H1 (cell line): ENCODE results near the gene NR3C2. TPM values are rescaled to one million over a fixed set of nuclear protein-coding genes. Genes with fewer than 3 reads are reported as not detected.

Source experiments
- CTCF ChIA-PET: fragments of 300-600 bp; sonication (Branson Sonifier 250); formaldehyde crosslinking; loops from one replicate; lab custom pipeline; 2021; ENCODE audit not compliant: partially characterized antibody; lab: Charles Lee
- POLR2A ChIA-PET: fragments of 300-600 bp; sonication (Branson Sonifier 250); formaldehyde crosslinking; loops from one replicate; lab custom pipeline; 2021; ENCODE audit warnings: inconsistent platforms; ENCODE audit not compliant: partially characterized antibody; lab: Charles Lee
- DNase-seq, 2 experiments: peaks; one replicate each; pipeline versions ENCODE4 v3.0.0 to v3.0.0-alpha.2; 2010 to 2022; ENCODE audit warnings: low spot score in 2 of 2, low read depth in 1 of 2, mixed read lengths in 1 of 2
- FAIRE-seq: peaks from 2 replicates; lab custom pipeline; 2011; peaks lifted over from hg19 to GRCh38; lab: Jason Lieb, UNC
- H2AFZ ChIP-seq: 2 replicates; pipeline ENCODE4 v1.8.1; 2012; ENCODE audit warnings: low read length, inconsistent platforms
- H2AK5ac ChIP-seq: 2 replicates; pipeline ENCODE4 v1.6.1; 2013; ENCODE audit warnings: low read depth, low read length
- H2BK120ac ChIP-seq: replicated peaks from 2 replicates; pipeline ENCODE3; 2013; ENCODE audit warnings: low read depth, low read length, inconsistent platforms
- H2BK12ac ChIP-seq: 2 replicates; pipeline ENCODE4 v1.6.1; 2013; ENCODE audit warnings: low read depth, low read length
- H2BK15ac ChIP-seq: 2 replicates; pipeline ENCODE4 v1.6.1; 2013; ENCODE audit warnings: low read length
- H2BK20ac ChIP-seq: 2 replicates; pipeline ENCODE4 v1.6.1; 2013; ENCODE audit warnings: low read length
- H2BK5ac ChIP-seq: 2 replicates; pipeline ENCODE4 v1.6.1; 2013; ENCODE audit warnings: low read depth, low read length
- H3K14ac ChIP-seq: 2 replicates; pipeline ENCODE4 v1.6.1; 2013; ENCODE audit warnings: inconsistent platforms; ENCODE audit not compliant: insufficient read length
- H3K18ac ChIP-seq: 2 replicates; pipeline ENCODE4 v1.6.1; 2013; ENCODE audit warnings: low read length; ENCODE audit errors: extremely low read depth
- H3K23ac ChIP-seq: 2 replicates; pipeline ENCODE4 v1.6.1; 2013; ENCODE audit warnings: inconsistent platforms; ENCODE audit not compliant: insufficient read length
- H3K23me2 ChIP-seq: 2 replicates; pipeline ENCODE4 v1.6.1; 2013; ENCODE audit warnings: low read depth, low read length
- H3K27ac ChIP-seq: 2 replicates; pipeline ENCODE4 v1.6.1; 2011; ENCODE audit warnings: low read depth, low read length, inconsistent platforms
- H3K27me3 ChIP-seq, 4 experiments: replicated peaks in 1 of 4; 1 replicate in 1 of 4; 2 replicates in 3 of 4; pipeline versions ENCODE4 v1.6.1 to v1.8.1; 2011 to 2013; ENCODE audit warnings: low read length in 3 of 4, mild to moderate bottlenecking in 3 of 4, inconsistent platforms in 2 of 4, mixed read lengths in 2 of 4, moderate library complexity in 1 of 4; ENCODE audit not compliant: control insufficient read depth in 3 of 4, insufficient read depth in 3 of 4; ENCODE audit errors: extremely low read depth in 1 of 4
- H3K36me3 ChIP-seq, 4 experiments: 2 replicates each; pipeline versions ENCODE4 v1.6.1 to v1.8.1; 2011 to 2013; ENCODE audit warnings: mild to moderate bottlenecking in 4 of 4, low read length in 3 of 4, moderate library complexity in 2 of 4, control low read depth in 1 of 4, inconsistent platforms in 1 of 4; ENCODE audit not compliant: insufficient read depth in 4 of 4, control insufficient read depth in 2 of 4
- H3K4ac ChIP-seq: replicated peaks from 2 replicates; pipeline ENCODE3; 2013; ENCODE audit warnings: low read length, low read depth, mixed read lengths, inconsistent platforms; ENCODE audit not compliant: insufficient read length
- H3K4me1 ChIP-seq, 4 experiments: replicated peaks in 1 of 4; 1 replicate in 1 of 4; 2 replicates in 3 of 4; pipeline versions ENCODE4 v1.6.1 to v1.8.1; 2011 to 2013; ENCODE audit warnings: low read length in 3 of 4, inconsistent platforms in 2 of 4, mixed read lengths in 1 of 4; ENCODE audit not compliant: insufficient read depth in 4 of 4, control insufficient read depth in 3 of 4
- H3K4me2 ChIP-seq, 2 experiments: 2 replicates each; pipeline versions ENCODE4 v1.6.1 to v1.8.1; 2011 to 2013; ENCODE audit warnings: low read depth in 2 of 2, low read length in 2 of 2, control low read depth in 1 of 2, inconsistent platforms in 1 of 2, mild to moderate bottlenecking in 1 of 2; ENCODE audit not compliant: insufficient read depth in 1 of 2
- H3K4me3 ChIP-seq, 4 experiments: fragments of 200-600, 300-600 bp in 1 of 4; sonication (generic), shearing (Covaris generic), sonication (Bioruptor Twin) in 1 of 4; 2 replicates each; pipeline versions ENCODE4 v1.5.1 to v1.8.1; 2011 to 2016; ENCODE audit warnings: low read length in 4 of 4, low read depth in 3 of 4, control low read depth in 2 of 4, inconsistent platforms in 2 of 4, mild to moderate bottlenecking in 2 of 4, mixed read lengths in 1 of 4, moderate library complexity in 1 of 4; ENCODE audit not compliant: insufficient read depth in 2 of 4; ENCODE audit errors: extremely low read depth in 1 of 4
- H3K56ac ChIP-seq: replicated peaks from 2 replicates; pipeline ENCODE3; 2013; ENCODE audit warnings: low read depth, mild to moderate bottlenecking, mixed read lengths, low read length, inconsistent platforms; ENCODE audit not compliant: insufficient read length
- H3K79me1 ChIP-seq: 2 replicates; pipeline ENCODE4 v1.6.1; 2013; ENCODE audit warnings: low read depth, low read length, control low read depth
- H3K79me2 ChIP-seq, 2 experiments: 2 replicates each; pipeline versions ENCODE4 v1.6.1 to v1.8.1; 2012 to 2013; ENCODE audit warnings: low read length in 2 of 2, mild to moderate bottlenecking in 2 of 2, inconsistent platforms in 1 of 2; ENCODE audit not compliant: insufficient read depth in 2 of 2, control insufficient read depth in 1 of 2
- H3K9ac ChIP-seq, 4 experiments: replicated peaks in 1 of 4; 1 replicate in 1 of 4; 2 replicates in 3 of 4; pipeline versions ENCODE4 v1.6.1 to v1.8.1; 2011 to 2013; ENCODE audit warnings: low read depth in 3 of 4, low read length in 3 of 4, control low read depth in 2 of 4, mild to moderate bottlenecking in 2 of 4, moderate library complexity in 2 of 4, inconsistent platforms in 1 of 4; ENCODE audit errors: extremely low read depth in 1 of 4
- H3K9me3 ChIP-seq, 2 experiments: 2 replicates each; pipeline versions ENCODE4 v1.6.1 to v1.8.1; 2012 to 2013; ENCODE audit warnings: mild to moderate bottlenecking in 2 of 2, moderate library complexity in 2 of 2, control low read depth in 1 of 2, inconsistent platforms in 1 of 2, low read depth in 1 of 2, low read length in 1 of 2, mixed read lengths in 1 of 2; ENCODE audit not compliant: insufficient read depth in 2 of 2
- H4K20me1 ChIP-seq, 2 experiments: replicated peaks in 1 of 2; 2 replicates each; pipeline versions ENCODE3 to v1.8.1; 2011 to 2013; ENCODE audit warnings: inconsistent platforms in 2 of 2, low read length in 2 of 2, mild to moderate bottlenecking in 1 of 2; ENCODE audit not compliant: insufficient read depth in 2 of 2, control insufficient read depth in 1 of 2
- H4K5ac ChIP-seq: 2 replicates; pipeline ENCODE4 v1.6.1; 2013; ENCODE audit warnings: low read length, low read depth, mixed read lengths, inconsistent platforms; ENCODE audit not compliant: insufficient read length
- H4K8ac ChIP-seq: 2 replicates; pipeline ENCODE4 v1.8.0; 2013; ENCODE audit warnings: mild to moderate bottlenecking, moderate library complexity, low read length, inconsistent platforms; ENCODE audit not compliant: insufficient read depth; ENCODE audit errors: extremely low read depth
- H4K91ac ChIP-seq: replicated peaks from 2 replicates; pipeline ENCODE3; 2013; ENCODE audit warnings: low read length, mixed read lengths, inconsistent platforms; ENCODE audit not compliant: insufficient read length
- ASH2L ChIP-seq: fragments of 200-600, 300-600 bp; sonication (generic); IDR thresholded peaks from one replicate; pipeline ENCODE4 v1.7.1; 2017; ENCODE audit warnings: low read length
- BACH1 ChIP-seq: IDR thresholded peaks from 2 replicates; pipeline ENCODE4 v1.6.1; 2012; ENCODE audit warnings: low read length, improper control_type of control experiment
- BCL11A ChIP-seq, 2 experiments: IDR thresholded peaks; one replicate each; pipeline ENCODE4 v1.6.1; 2011; ENCODE audit warnings: low read depth in 2 of 2, low read length in 2 of 2, mild to moderate bottlenecking in 2 of 2
- CREB1 ChIP-seq: IDR thresholded peaks from 2 replicates; pipeline ENCODE4 v1.6.1; 2012; ENCODE audit warnings: inconsistent platforms
- CTCF ChIP-seq, 3 experiments: IDR thresholded peaks; 1 replicate in 2 of 3; 2 replicates in 1 of 3; pipeline versions ENCODE4 v1.5.1 to v1.6.1; 2011; ENCODE audit warnings: low read length in 3 of 3, mild to moderate bottlenecking in 3 of 3, inconsistent platforms in 2 of 3, low read depth in 1 of 3, moderate library complexity in 1 of 3; ENCODE audit not compliant: insufficient read depth in 1 of 3; ENCODE audit errors: control extremely low read depth in 1 of 3
- EGR1 ChIP-seq: IDR thresholded peaks from 2 replicates; pipeline ENCODE4 v1.6.1; 2011; ENCODE audit warnings: low read depth, low read length, borderline replicate concordance
- FOSL1 ChIP-seq: IDR thresholded peaks from 2 replicates; pipeline ENCODE4 v1.6.1; 2011; ENCODE audit warnings: mild to moderate bottlenecking, low read depth, low read length, moderate library complexity; ENCODE audit not compliant: insufficient read depth
- GTF2F1 ChIP-seq: IDR thresholded peaks from 2 replicates; pipeline ENCODE4 v1.6.1; 2012; ENCODE audit warnings: low read depth, low read length, improper control_type of control experiment, borderline replicate concordance
- JUND ChIP-seq: IDR thresholded peaks from 2 replicates; pipeline ENCODE4 v1.6.1; 2011; ENCODE audit warnings: mild to moderate bottlenecking, improper control_type of control experiment, low read length
- KDM5A ChIP-seq: fragments of 200-600 bp; IDR thresholded peaks from 2 replicates; pipeline ENCODE4 v1.7.1; 2012; ENCODE audit warnings: mild to moderate bottlenecking, low read length, inconsistent platforms, mixed read lengths
- NANOG ChIP-seq: IDR thresholded peaks from 2 replicates; pipeline ENCODE4 v1.6.1; 2011; ENCODE audit warnings: low read length, low read depth, mild to moderate bottlenecking, inconsistent platforms; ENCODE audit not compliant: insufficient read depth, poor library complexity, severe bottlenecking
- RNF2 ChIP-seq: fragments of 200-900, 300-1000 bp; sonication (generic); IDR thresholded peaks from 2 replicates; pipeline ENCODE4 v1.7.1; 2016; ENCODE audit warnings: borderline replicate concordance, low read depth, mild to moderate bottlenecking, antibody characterized with exemption, low read length; ENCODE audit not compliant: poor library complexity, severe bottlenecking; ENCODE audit errors: missing control alignments
- WGBS, 2 experiments: shearing (Covaris generic) in 1 of 2; methylation state at CpG; one replicate each; pipeline versions ENCODE4 v1.1.6 to v1.1.7; 2013 to 2015; ENCODE audit warnings: low lambda C conversion rate in 2 of 2, mixed read lengths in 2 of 2, inconsistent platforms in 1 of 2, low coverage in 1 of 2, missing lambda C conversion rate in 1 of 2; ENCODE audit not compliant: insufficient replicate concordance in 2 of 2, insufficient coverage in 1 of 2, insufficient read length in 1 of 2; ENCODE audit errors: extremely low coverage in 1 of 2, missing lambda C conversion rate in 1 of 2; 5-methylcytosine and 5-hydroxymethylcytosine counted together
- polyA plus RNA-seq, 7 experiments: library from polyadenylated mRNA; depleted of rRNA in 3 of 7; stranded (reverse) in 5 of 7; unstranded in 2 of 7; fragments of >200 nt in 5 of 7; fragments of 200-250 nt in 2 of 7; gene quantifications; 1 replicate in 5 of 7; 2 replicates in 1 of 7; 4 replicates in 1 of 7; pipeline versions ENCODE4 v1.2.1 to v1.2.3, GENCODE V29; 2011 to 2013; ENCODE audit warnings: missing spikeins in 2 of 7, mixed read lengths in 2 of 7
- total RNA-seq: library from RNA; stranded (reverse); fragmentation: NEBNext Ultra II Directional; extraction: Animal tissue kit (Norgen Biotek cat#: 25700); gene quantifications from 2 replicates; pipeline ENCODE4 v1.2.1, GENCODE V29; 2021

NR3C2 gene
- total and polyA plus RNA-seq, 2 of the 8 experiments (the other 6 are each of a cell fraction or from before 2014, with no cell fraction given): 0.80 to 3.9 TPM

GRCh38 chr4:148074462-148074861 lies 367.8 kb downstream of the NR3C2 start:
- H3K4me1 ChIP-seq: no peaks in the 10 kb centered on the region
- no peaks in the 10 kb centered on the region for H4K20me1 ChIP-seq
- no peak overlapping the region for H4K91ac ChIP-seq
- no peak overlapping the region for H2BK20ac ChIP-seq
- no peak overlapping the region for H2AFZ ChIP-seq
- no peak overlapping the region for H2BK5ac ChIP-seq
- H3K23ac ChIP-seq: no peak overlapping the region
- H3K23me2 ChIP-seq: no peaks in the 10 kb centered on the region
- TF ChIP-seq CREB1 (no peak), BACH1 (no peak), EGR1 (no peak), ASH2L (no peak), NANOG (no peak), FOSL1 (no peak), BCL11A (IDR thresholded peaks at IDR 0.05; ENCODE audit: low read depth in 2 of 2, low read length in 2 of 2) (no peak), GTF2F1 (no peak), CTCF (IDR thresholded peaks at IDR 0.05; ENCODE audit: control extremely low read depth in 1 of 3, insufficient read depth in 1 of 3, low read depth in 1 of 3, low read length in 3 of 3) (no peak), RNF2 (no peak), KDM5A (no peak), JUND (no peak)
- POLR2A ChIA-PET: no interaction called here
- no peak overlapping the region for H3K18ac ChIP-seq
- no peak overlapping the region for H3K4me2 ChIP-seq
- H3K36me3 ChIP-seq: peaks cover 0 to 7% (median 0%) of the 10 kb centered on the region in 4 experiments; a peak in 2 of 8 replicates
- H3K9me3 ChIP-seq: peaks cover 19 to 21% of the 10 kb centered on the region in 2 experiments
- no peak overlapping the region for H3K56ac ChIP-seq
- 91% methylated on average over 5 of the region's 5 CpGs; no CpG with 5 or more reads in 1 of the 2 experiments for WGBS, 2 experiments
- CTCF ChIA-PET: no interaction called here
- no peaks in the 10 kb centered on the region for H3K79me1 ChIP-seq
- H3K4me3 ChIP-seq: no peak overlapping the region
- no peak overlapping the region for H3K4ac ChIP-seq
- H3K27ac ChIP-seq: no peak overlapping the region
- H4K5ac ChIP-seq: no peak overlapping the region
- no peak overlapping the region for H3K14ac ChIP-seq
- H2BK120ac ChIP-seq: no peak overlapping the region
- H2BK15ac ChIP-seq: no peak overlapping the region
- no peak overlapping the region for H2AK5ac ChIP-seq
- no peaks in the 10 kb centered on the region for H3K79me2 ChIP-seq
- no peak overlapping the region for H2BK12ac ChIP-seq
- no peak overlapping the region for H3K9ac ChIP-seq
- H4K8ac ChIP-seq: no peak overlapping the region
- no peak for FAIRE-seq
- no peaks in the 10 kb centered on the region for H3K27me3 ChIP-seq
- DNase-seq: no peak
